Subcutaneous adipose tissue (tissue), 4 donors: Measurements from ENCODE around the gene ERVK3-1. TPM values are rescaled to one million over a fixed set of nuclear protein-coding genes. Genes with fewer than 3 reads are reported as not detected.

Experiments
- CTCF ChIP-seq: fragments of 450-650 bp; IDR thresholded peaks from one replicate; pipeline ENCODE4 v1.5.1; 2016; ENCODE audit warnings: low read depth, mild to moderate bottlenecking, control low read depth, antibody characterized with exemption, moderate library complexity
- total RNA-seq, 4 donors: library from RNA; depleted of rRNA; stranded (reverse); fragments of >200 nt; gene quantifications; one replicate each; pipeline ENCODE4 v1.1.0, GENCODE V29; 2016

ERVK3-1 gene
- total RNA-seq = 10 to 100 TPM; 39.2 to 42.2 (median 40.5) TPM

- TF ChIP-seq CTCF = no peak
Measured at GRCh38 chr19:58305065-58305931, at the start of gene ERVK3-1. Gene ERVK3-1 (plus strand): TSS chr19:58305377. CDS start chr19:58312169, 6,792 bp downstream.

GRCh38 chr19:58261600-58261967 is 43.6 kb upstream of the ERVK3-1 start:
- no peak for TF ChIP-seq CTCF

DNA sequence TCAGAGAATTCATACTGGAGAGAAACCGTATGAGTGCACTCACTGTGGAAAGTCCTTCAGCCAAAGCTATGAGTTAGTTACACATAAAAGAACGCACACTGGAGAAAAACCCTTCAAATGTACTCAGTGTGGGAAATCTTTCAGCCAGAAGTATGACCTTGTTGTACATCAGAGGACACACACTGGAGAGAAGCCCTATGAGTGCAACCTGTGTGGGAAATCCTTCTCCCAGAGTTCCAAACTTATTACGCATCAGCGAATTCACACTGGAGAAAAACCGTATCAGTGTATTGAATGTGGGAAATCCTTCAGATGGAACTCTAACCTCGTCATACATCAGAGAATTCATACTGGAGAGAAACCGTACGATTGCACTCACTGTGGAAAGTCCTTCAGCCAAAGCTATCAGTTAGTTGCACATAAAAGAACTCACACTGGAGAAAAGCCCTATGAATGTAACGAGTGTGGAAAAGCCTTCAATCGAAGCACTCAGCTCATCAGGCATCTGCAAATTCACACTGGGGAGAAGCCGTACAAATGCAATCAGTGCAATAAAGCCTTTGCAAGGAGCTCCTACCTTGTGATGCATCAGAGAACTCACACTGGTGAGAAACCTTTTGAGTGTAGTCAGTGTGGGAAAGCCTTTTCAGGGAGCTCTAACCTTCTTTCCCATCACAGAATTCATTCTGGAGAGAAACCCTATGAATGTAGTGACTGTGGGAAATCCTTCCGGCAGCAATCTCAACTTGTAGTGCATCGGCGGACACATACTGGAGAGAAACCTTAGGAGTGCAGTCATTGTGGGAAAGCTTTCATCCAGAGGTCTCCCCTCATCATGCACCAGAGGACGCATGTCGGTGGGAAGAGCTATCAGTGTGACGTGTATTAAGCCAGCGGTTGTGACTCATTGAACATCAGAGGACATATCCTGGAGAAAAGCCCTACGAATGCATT is 42.9 kb upstream of the ERVK3-1 start:
- TF ChIP-seq CTCF = no peak

GRCh38 chr19:58262922-58263296 is 42.3 kb upstream of the ERVK3-1 start:
- TF ChIP-seq CTCF = no peak

DNA sequence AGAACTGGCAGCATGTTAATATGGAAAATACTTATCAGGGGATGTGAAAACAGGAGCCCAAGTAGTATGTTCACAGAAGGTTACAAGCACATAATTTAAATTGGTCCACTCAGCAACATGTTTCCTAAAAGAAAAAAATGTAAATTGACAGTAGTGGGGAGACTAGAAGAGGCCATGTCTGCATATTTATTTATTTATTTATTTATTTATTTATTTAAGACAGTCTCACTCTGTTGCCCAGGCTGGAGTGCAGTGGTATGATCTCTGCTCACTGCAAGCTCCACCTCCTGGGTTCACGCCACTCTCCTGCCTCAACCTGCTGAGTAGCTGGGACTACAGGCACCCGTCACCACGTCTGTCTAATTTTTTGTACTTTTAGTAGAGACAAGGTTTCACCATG is 40.1 kb upstream of the ERVK3-1 start:
- no peak for TF ChIP-seq CTCF

GRCh38 chr19:58268344-58268743 is 36.8 kb upstream of the ERVK3-1 start:
- TF ChIP-seq CTCF = no peak

DNA sequence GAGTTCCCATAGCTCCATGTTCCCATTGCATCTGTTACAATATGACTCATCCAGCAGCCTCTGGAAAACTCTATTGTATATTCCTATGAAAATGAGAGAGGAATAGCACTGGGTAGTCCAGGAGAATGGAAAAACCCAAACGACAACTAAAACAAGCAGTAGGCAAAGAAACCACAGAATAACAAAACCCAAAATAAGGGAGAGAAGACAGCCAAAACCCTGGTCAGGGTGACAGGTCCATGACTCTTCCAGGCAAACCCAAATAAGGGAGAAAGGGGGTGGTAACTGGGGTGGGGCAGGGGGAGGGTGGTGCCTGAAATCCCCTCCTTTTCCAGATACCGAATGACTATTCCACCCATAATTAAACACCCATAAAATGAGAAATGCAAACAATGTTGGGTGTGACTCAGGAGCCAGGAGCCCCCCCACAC is 30.4 kb upstream of the ERVK3-1 start:
- no peak for TF ChIP-seq CTCF
